Neural cell (in vitro differentiated cells): ENCODE data around the gene MNDA. TPM values are rescaled to one million over a fixed set of nuclear protein-coding genes. Genes with fewer than 3 reads are reported as not detected.

Experiments used
- H2AFZ ChIP-seq: fragments of 200-600, 300-800 bp; sonication (generic), shearing (Covaris generic); 2 replicates; pipeline ENCODE4 v1.6.0; 2014; ENCODE audit warnings: low read depth, mild to moderate bottlenecking, antibody characterized with exemption, low read length, moderate library complexity
- H3F3A ChIP-seq: fragments of 200-600 bp; shearing (Covaris generic); 2 replicates; pipeline ENCODE4 v1.6.1; 2016; ENCODE audit warnings: mild to moderate bottlenecking, moderate library complexity, mixed read lengths, antibody characterized with exemption, low read length; ENCODE audit not compliant: insufficient read depth, poor library complexity, severe bottlenecking
- H3K27ac ChIP-seq: fragments of 200-600, 300-800 bp; sonication (generic), shearing (Covaris generic); 2 replicates; pipeline ENCODE4 v1.5.1; 2014; ENCODE audit warnings: mild to moderate bottlenecking, low read length, moderate library complexity
- H3K27me3 ChIP-seq: fragments of 300-800, 200-600 bp; sonication (generic), shearing (Covaris generic); 2 replicates; pipeline ENCODE4 v1.6.0; 2014; ENCODE audit warnings: mild to moderate bottlenecking, low read depth, low read length, moderate library complexity; ENCODE audit not compliant: insufficient read depth
- H3K36me3 ChIP-seq: fragments of 300-800, 200-600 bp; sonication (generic), shearing (Covaris generic); 2 replicates; pipeline ENCODE4 v1.5.1; 2014; ENCODE audit warnings: mild to moderate bottlenecking, antibody characterized with exemption, low read length, moderate library complexity; ENCODE audit not compliant: insufficient read depth
- H3K4me2 ChIP-seq: fragments of 300-800, 200-600 bp; sonication (generic), shearing (Covaris generic); 2 replicates; pipeline ENCODE4 v1.6.0; 2014; ENCODE audit warnings: mild to moderate bottlenecking, low read length
- H3K4me3 ChIP-seq: fragments of 300-800, 200-600 bp; sonication (generic), shearing (Covaris generic); 2 replicates; pipeline ENCODE4 v1.5.1; 2014; ENCODE audit warnings: mild to moderate bottlenecking, low read length, moderate library complexity
- H3K79me2 ChIP-seq: fragments of 200-600 bp; shearing (Covaris generic); replicated peaks from 2 replicates; pipeline ENCODE4 v1.6.0; 2014; ENCODE audit warnings: mild to moderate bottlenecking, low read length, moderate library complexity; ENCODE audit not compliant: insufficient read depth
- H3K9ac ChIP-seq: fragments of 300-800, 200-600 bp; sonication (generic), shearing (Covaris generic); 2 replicates; pipeline ENCODE4 v1.6.1; 2016; ENCODE audit warnings: mild to moderate bottlenecking, low read length, mixed read lengths
- H3K9me2 ChIP-seq: fragments of 200-600 bp; shearing (Covaris generic); 2 replicates; pipeline ENCODE4 v1.6.1; 2016; ENCODE audit warnings: mild to moderate bottlenecking, low read length, mixed read lengths; ENCODE audit not compliant: insufficient read depth
- H3K9me3 ChIP-seq: fragments of 200-600, 300-800 bp; sonication (generic), shearing (Covaris generic); 2 replicates; pipeline ENCODE4 v1.6.1; 2016; ENCODE audit warnings: mild to moderate bottlenecking, mixed run types, low read length, moderate library complexity, mixed read lengths
- H4K20me1 ChIP-seq: fragments of 200-600 bp; shearing (Covaris generic); 2 replicates; pipeline ENCODE4 v1.6.1; 2016; ENCODE audit warnings: mild to moderate bottlenecking, mixed run types; ENCODE audit not compliant: insufficient read depth
- CTCF ChIP-seq: fragments of 450-650 bp; IDR thresholded peaks from 2 replicates; pipeline ENCODE4 v1.5.1; 2014; ENCODE audit warnings: antibody characterized with exemption, mild to moderate bottlenecking, moderate library complexity; ENCODE audit not compliant: poor library complexity, severe bottlenecking
- EP300 ChIP-seq: fragments of 450-650 bp; conservative IDR thresholded peaks from 2 replicates; pipeline ENCODE4 v1.6.1; 2014; ENCODE audit warnings: antibody characterized with exemption, mild to moderate bottlenecking, moderate library complexity; ENCODE audit not compliant: poor library complexity, severe bottlenecking
- EZH2 ChIP-seq: fragments of 200-600, 300-800 bp; shearing (Covaris generic), sonication (generic); IDR thresholded peaks from 2 replicates; pipeline ENCODE4 v1.6.1; 2014; ENCODE audit warnings: antibody characterized with exemption, low read length, borderline replicate concordance, mild to moderate bottlenecking; ENCODE audit not compliant: insufficient read depth, poor library complexity, severe bottlenecking
- MXI1 ChIP-seq: fragments of 450-650 bp; conservative IDR thresholded peaks from 2 replicates; pipeline ENCODE4 v1.6.1; 2014; ENCODE audit warnings: antibody characterized with exemption, mild to moderate bottlenecking; ENCODE audit not compliant: poor library complexity, severe bottlenecking
- POLR2AphosphoS5 ChIP-seq: IDR thresholded peaks from 2 replicates; pipeline ENCODE4 v1.6.1; 2012
- RAD21 ChIP-seq: fragments of 450-650 bp; conservative IDR thresholded peaks from 2 replicates; pipeline ENCODE4 v1.6.1; 2014; ENCODE audit warnings: antibody characterized with exemption, mild to moderate bottlenecking, moderate library complexity
- REST ChIP-seq: IDR thresholded peaks from 2 replicates; pipeline ENCODE4 v1.6.1; 2012; ENCODE audit warnings: borderline replicate concordance
- SMC3 ChIP-seq: fragments of 450-650 bp; conservative IDR thresholded peaks from 2 replicates; pipeline ENCODE4 v1.6.1; 2014; ENCODE audit warnings: antibody characterized with exemption, mild to moderate bottlenecking, moderate library complexity; ENCODE audit not compliant: poor library complexity
- TAF1 ChIP-seq: IDR thresholded peaks from 2 replicates; pipeline ENCODE4 v1.6.1; 2012; ENCODE audit warnings: low read depth
- polyA plus RNA-seq: library from polyadenylated mRNA; depleted of rRNA; stranded (reverse); fragments of >200 nt; gene quantifications from 2 replicates; pipeline ENCODE4 v1.2.3, GENCODE V29; 2014

Gene MNDA
- polyA plus RNA-seq, 1 donor from 2014 or later, result not detected

DNA sequence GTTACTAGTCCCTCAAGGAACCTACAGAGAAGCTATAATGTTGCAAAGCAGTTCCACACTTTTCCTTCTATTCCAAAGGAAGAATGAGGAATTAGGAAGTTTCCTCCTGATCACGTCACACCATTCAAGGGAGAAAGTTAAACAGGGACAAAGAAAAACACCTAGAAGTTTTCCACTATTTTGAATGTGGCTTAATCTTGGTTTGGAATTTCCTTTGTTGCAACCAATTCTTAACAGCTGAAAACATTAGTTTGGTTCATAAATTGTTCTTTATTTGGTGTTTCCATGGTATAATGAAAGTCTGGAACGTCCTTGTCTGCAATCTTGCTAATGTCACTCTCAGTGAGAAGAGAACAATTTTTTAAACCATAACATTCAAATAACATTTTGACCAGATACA, 8.4 kb downstream of the MNDA start:
- Histone ChIP-seq H2AFZ (no peak overlapping the region), H3K9ac (no peak overlapping the region), H3F3A (no peaks in the 10 kb centered on the region), H3K4me2 (no peak overlapping the region), H3K36me3 (no peaks in the 10 kb centered on the region), H3K9me3 (no peaks in the 10 kb centered on the region), H3K9me2 (no peaks in the 10 kb centered on the region), H3K27me3 (no peaks in the 10 kb centered on the region), H3K27ac (no peak overlapping the region), H4K20me1 (no peaks in the 10 kb centered on the region), H3K79me2 (no peaks in the 10 kb centered on the region), H3K4me3 (no peak overlapping the region)
- TF ChIP-seq EZH2 (no peak), RAD21 (no peak), REST (no peak), TAF1 (no peak), POLR2AphosphoS5 (no peak), MXI1 (no peak), EP300 (no peak), CTCF (no peak), SMC3 (no peak)

- Histone ChIP-seq H3F3A (no peaks in the 10 kb centered on the region), H3K4me2 (no peak overlapping the region), H3K36me3 (no peaks in the 10 kb centered on the region), H3K9ac (no peak overlapping the region), H2AFZ (no peak overlapping the region), H4K20me1 (no peaks in the 10 kb centered on the region), H3K79me2 (no peaks in the 10 kb centered on the region), H3K9me3 (no peaks in the 10 kb centered on the region), H3K4me3 (no peak overlapping the region), H3K9me2 (no peaks in the 10 kb centered on the region), H3K27ac (no peak overlapping the region), H3K27me3 (no peaks in the 10 kb centered on the region)
- TF ChIP-seq RAD21 (no peak), SMC3 (no peak), EZH2 (no peak), TAF1 (no peak), POLR2AphosphoS5 (no peak), EP300 (no peak), MXI1 (no peak), CTCF (no peak)
Observed at GRCh38 chr1:158840236-158840635, 9.1 kb downstream of the MNDA start.
